ENCODE measurements around the gene NCOR1.
A peak's percentile ranks its signal among the peaks of the same experiment; 100 is the strongest.
"Not testable (repeated sequence)": the region's sequence is repeated elsewhere in the genome, so short reads cannot be mapped to it uniquely, and the experiment has no call there.

Gene NCOR1

DNA sequence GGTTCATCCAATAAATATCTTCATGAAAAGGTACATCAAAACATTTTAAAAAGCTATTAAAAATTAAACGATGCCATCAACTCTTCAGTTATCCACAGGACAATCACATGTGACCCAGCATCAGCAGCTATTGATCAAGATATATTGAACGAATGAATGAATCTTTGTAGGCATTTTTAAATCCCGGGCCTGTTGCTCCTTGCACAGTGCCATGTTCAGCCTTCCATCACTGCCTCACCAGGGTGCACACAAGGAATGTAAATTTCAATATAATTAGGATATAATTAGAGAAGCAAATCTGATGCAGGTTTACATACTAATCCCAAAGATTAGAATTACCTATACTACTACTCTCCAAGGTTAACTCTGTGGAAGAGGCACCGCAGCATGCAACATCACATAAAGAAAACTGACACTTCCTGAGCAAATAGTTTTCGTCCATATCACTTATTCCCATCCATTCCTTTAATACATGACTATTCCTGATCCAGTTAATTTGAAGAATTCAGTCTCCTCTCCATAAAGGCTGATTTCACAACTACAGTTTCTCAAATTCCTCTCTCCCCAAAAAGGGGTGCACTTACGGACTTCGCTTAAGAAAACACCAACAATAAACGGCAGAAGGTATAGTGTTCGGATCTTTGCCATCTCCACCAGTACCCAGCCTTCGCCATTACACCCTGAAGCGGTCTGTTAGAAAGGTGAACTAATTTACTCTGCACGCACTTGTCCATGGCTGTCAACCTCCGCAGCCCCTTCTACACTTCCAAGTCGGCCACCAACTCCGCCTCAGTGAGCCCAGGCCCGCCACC is 938 bp downstream of the NCOR1 start:
- H3K4me3 ChIP-seq (ENCODE audit: low read length) = peak overlapping the region; percentile 83
- H3K36me3 ChIP-seq (ENCODE audit: insufficient read depth, low read length) = no peaks in the 10 kb centered on the region
- H3K9me3 ChIP-seq (replicated peaks; ENCODE audit: low read length) = no peaks in the 10 kb centered on the region
- peaks cover 10% of the 10 kb centered on the region for H3K4me1 ChIP-seq (ENCODE audit: control insufficient read depth, insufficient read depth, low read length)
- no peaks in the 10 kb centered on the region for H3K27me3 ChIP-seq (ENCODE audit: control insufficient read depth, insufficient read depth, low read length)
- peak overlapping the region; percentile 97 for H3K9ac ChIP-seq (ENCODE audit: low read depth, low read length)
- peak overlapping the region; percentile 84 for H3K4me2 ChIP-seq (ENCODE audit: low read length)

DNA sequence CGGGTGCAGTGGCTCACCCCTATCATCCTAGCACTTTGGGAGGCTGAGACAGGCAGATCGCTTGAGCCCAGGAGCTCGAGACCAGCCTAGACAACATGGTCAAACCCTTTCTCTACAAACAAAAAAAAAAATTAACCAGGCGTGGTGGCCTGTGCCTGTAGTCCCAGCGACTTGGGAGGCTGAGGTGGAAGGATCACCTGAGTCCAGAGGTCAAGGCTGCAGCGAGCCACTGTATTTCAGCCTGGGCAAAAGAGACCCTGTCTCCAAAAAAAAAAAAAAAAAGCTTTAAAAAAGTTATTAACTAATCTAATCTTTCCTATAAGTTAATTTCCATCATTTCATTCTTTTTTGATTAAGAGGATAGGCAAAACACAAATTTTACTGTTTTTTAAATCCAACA is 2.5 kb downstream of the NCOR1 start:
- no peak overlapping the region for H3K4me2 ChIP-seq (ENCODE audit: low read length)
- H3K36me3 ChIP-seq (ENCODE audit: insufficient read depth, low read length) = no peaks in the 10 kb centered on the region
- H3K4me1 ChIP-seq (ENCODE audit: control insufficient read depth, insufficient read depth, low read length) = peaks cover 10% of the 10 kb centered on the region
- H3K9me3 ChIP-seq (replicated peaks; ENCODE audit: low read length) = no peaks in the 10 kb centered on the region
- no peak overlapping the region for H3K4me3 ChIP-seq (ENCODE audit: low read length)
- H3K27me3 ChIP-seq (ENCODE audit: control insufficient read depth, insufficient read depth, low read length) = no peaks in the 10 kb centered on the region
- H3K9ac ChIP-seq (ENCODE audit: low read depth, low read length) = no peak overlapping the region

DNA sequence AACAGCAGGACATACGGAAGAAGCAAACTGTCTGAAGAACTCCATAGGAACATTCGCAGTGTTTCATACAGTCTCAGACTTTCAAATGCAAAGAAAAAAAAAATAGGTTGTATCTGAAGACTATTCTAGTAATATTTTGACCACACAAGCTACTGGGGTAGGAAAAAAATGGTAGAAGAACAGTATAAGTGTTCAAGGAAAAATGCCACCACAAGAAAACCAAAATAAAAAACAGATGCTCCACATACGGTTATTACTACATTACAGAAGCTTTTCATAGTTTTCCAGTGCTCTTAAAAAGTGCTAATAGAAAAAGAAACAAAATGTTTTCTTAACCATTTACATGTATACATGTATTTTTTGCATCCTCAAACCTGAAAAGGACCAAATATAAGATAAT is 3.7 kb downstream of the NCOR1 start:
- no peak overlapping the region for H3K9ac ChIP-seq (ENCODE audit: low read depth, low read length)
- peaks cover 10% of the 10 kb centered on the region for H3K4me1 ChIP-seq (ENCODE audit: control insufficient read depth, insufficient read depth, low read length)
- H3K9me3 ChIP-seq (replicated peaks; ENCODE audit: low read length) = no peaks in the 10 kb centered on the region
- no peak overlapping the region for H3K4me3 ChIP-seq (ENCODE audit: low read length)
- no peaks in the 10 kb centered on the region for H3K36me3 ChIP-seq (ENCODE audit: insufficient read depth, low read length)
- no peak overlapping the region for H3K4me2 ChIP-seq (ENCODE audit: low read length)
- H3K27me3 ChIP-seq (ENCODE audit: control insufficient read depth, insufficient read depth, low read length) = no peaks in the 10 kb centered on the region

DNA sequence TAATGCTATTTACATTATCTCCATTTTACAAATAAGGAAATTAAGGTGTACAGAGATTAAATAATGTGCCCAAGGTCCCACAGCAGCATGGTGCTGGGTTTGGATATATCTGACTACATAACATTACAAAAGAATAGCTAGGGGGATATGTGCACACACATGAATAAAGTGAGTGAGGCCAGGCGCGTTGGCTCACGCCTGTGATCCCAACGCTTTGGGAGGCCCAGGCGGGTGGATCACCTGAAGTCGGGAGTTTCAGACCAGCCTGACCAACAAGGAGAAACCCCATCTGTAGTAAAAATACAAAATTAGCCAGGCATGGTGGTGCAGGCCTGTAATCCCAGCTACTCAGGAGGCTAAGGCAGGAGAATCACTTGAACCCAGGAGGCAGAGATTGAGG is 10.6 kb downstream of the NCOR1 start:
- not testable (repeated sequence) for H3K36me3 ChIP-seq (ENCODE audit: insufficient read depth, low read length); H3K4me2 ChIP-seq (ENCODE audit: low read length); H3K9ac ChIP-seq (ENCODE audit: low read depth, low read length); H3K27me3 ChIP-seq (ENCODE audit: control insufficient read depth, insufficient read depth, low read length); H3K4me1 ChIP-seq (ENCODE audit: control insufficient read depth, insufficient read depth, low read length); H3K4me3 ChIP-seq (ENCODE audit: low read length); H3K9me3 ChIP-seq (replicated peaks; ENCODE audit: low read length)

DNA sequence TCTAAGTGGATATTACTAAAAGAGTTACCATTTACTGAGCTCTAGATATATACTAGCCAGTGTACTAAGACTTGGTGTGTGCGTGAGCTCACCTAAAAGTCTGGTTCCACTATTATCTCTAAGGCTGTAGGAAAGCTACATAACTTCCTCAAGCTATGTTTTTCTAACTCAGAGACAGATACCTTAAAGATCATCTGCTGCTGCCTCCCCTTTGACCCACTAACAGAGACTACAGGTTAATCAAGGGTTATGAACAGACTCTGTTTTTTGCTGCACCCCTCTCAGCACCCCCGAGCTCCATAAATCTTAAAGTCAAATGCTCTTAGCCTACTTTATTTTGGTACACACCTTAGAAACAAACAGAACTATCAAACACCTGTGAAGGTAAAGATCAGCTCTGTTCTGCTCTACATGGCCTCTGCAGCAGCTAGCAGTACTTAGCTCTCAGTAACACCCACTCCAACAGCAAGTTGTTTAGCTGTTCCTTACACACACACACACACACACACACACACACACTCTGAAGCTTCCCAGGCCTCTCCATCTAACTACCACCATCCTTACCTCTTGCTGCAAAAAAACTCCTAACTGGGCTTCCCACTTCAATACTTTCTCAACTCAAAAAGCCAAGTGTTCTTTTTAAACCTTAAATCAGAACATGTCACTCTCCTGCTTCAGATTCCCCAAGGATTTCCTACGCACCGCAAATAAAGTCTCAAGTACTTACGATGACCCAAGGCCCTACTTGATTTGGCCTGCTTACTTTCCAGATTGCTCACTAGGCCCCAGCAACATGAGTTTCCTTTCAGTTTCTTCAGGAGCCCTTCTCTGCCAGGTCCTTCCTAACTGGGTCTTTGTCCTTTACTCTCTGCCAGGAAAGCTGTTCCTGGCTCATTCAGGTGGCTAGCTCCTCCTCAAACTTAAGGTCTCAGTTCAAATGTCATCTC is 12.5 kb downstream of the NCOR1 start:
- not testable (repeated sequence) for H3K4me3 ChIP-seq (ENCODE audit: low read length); H3K27me3 ChIP-seq (ENCODE audit: control insufficient read depth, insufficient read depth, low read length); H3K36me3 ChIP-seq (ENCODE audit: insufficient read depth, low read length); H3K4me2 ChIP-seq (ENCODE audit: low read length); H3K9ac ChIP-seq (ENCODE audit: low read depth, low read length); H3K9me3 ChIP-seq (replicated peaks; ENCODE audit: low read length)
- peaks cover 16% of the 10 kb centered on the region for H3K4me1 ChIP-seq (ENCODE audit: control insufficient read depth, insufficient read depth, low read length)

DNA sequence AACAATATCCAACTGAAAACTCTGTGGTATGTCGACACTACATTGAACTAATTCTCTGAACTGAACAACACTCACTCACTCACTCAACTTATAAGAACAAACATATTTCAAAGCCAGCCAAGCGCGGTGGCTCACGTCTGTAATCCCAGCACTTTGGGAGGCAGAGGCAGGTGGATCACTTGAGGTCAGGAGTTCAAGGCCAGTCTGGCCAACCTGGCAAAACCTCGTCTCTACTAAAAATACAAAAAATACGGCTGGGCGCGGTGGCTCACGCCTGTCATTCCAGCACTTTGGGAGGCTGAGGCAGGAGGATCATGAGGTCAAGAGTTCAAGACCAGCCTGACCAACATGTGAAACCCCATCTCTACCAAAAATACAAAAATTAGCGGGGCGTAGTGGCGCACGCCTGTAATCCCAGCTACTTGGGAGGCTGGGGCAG is 13.6 kb downstream of the NCOR1 start:
- not testable (repeated sequence) for H3K9ac ChIP-seq (ENCODE audit: low read depth, low read length); H3K4me3 ChIP-seq (ENCODE audit: low read length); H3K9me3 ChIP-seq (replicated peaks; ENCODE audit: low read length); H3K4me2 ChIP-seq (ENCODE audit: low read length); H3K27me3 ChIP-seq (ENCODE audit: control insufficient read depth, insufficient read depth, low read length); H3K36me3 ChIP-seq (ENCODE audit: insufficient read depth, low read length)
- peaks cover 16% of the 10 kb centered on the region for H3K4me1 ChIP-seq (ENCODE audit: control insufficient read depth, insufficient read depth, low read length)

DNA sequence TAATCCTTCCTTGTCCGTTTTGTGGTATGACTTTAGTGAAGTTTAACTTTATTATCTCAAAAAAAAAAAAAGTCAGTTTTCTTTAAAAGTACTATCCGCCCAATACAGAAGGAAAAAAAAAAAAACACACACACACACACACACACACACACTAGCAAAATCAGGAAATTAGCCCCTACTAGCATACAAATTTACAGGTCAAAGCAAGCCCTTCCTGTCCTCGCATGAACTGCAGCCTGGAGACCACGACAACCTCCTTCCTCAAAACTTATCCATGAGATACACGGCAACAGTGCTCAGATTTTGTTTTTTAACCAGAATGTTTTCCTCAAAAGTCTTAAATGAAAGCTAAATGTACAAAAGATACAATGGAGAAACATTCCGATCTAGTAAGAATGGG is 16.2 kb downstream of the NCOR1 start:
- no peaks in the 10 kb centered on the region for H3K27me3 ChIP-seq (ENCODE audit: control insufficient read depth, insufficient read depth, low read length)
- H3K9ac ChIP-seq (ENCODE audit: low read depth, low read length) = no peak overlapping the region
- no peak overlapping the region for H3K4me3 ChIP-seq (ENCODE audit: low read length)
- H3K4me1 ChIP-seq (ENCODE audit: control insufficient read depth, insufficient read depth, low read length) = peaks cover 16% of the 10 kb centered on the region
- H3K4me2 ChIP-seq (ENCODE audit: low read length) = peak overlapping the region; percentile 45
- no peaks in the 10 kb centered on the region for H3K9me3 ChIP-seq (replicated peaks; ENCODE audit: low read length)
- peaks cover 11% of the 10 kb centered on the region for H3K36me3 ChIP-seq (ENCODE audit: insufficient read depth, low read length)

DNA sequence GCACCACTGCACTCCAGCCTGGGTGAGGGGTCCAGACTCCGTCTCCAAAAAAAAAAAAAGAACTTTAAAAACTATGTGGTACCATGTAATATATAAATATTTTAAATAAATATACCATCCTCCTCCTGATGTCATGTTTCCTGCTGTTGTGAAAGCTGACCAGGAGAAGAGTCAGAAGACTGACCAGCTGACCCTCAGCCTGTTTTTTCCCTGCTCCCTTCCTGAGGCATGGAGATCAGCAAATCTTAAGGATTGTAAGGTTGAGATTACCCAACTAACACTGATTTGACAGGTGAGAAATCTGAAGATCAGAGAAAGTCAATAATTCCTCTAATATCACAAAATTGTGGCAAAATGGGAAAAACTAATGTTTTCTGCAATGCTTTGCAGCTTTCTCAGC is 18.1 kb downstream of the NCOR1 start:
- Histone ChIP-seq H3K4me3 (ENCODE audit: low read length) (no peak overlapping the region), H3K27me3 (ENCODE audit: control insufficient read depth, insufficient read depth, low read length) (no peaks in the 10 kb centered on the region), H3K9me3 (replicated peaks; ENCODE audit: low read length) (no peaks in the 10 kb centered on the region), H3K4me2 (ENCODE audit: low read length) (no peak overlapping the region), H3K4me1 (ENCODE audit: control insufficient read depth, insufficient read depth, low read length) (peaks cover 16% of the 10 kb centered on the region), H3K9ac (ENCODE audit: low read depth, low read length) (no peak overlapping the region), H3K36me3 (ENCODE audit: insufficient read depth, low read length) (peaks cover 17% of the 10 kb centered on the region)

GRCh38 chr17:16194307-16194835 is 21.0 kb downstream of the NCOR1 start:
- not testable (repeated sequence) for H3K4me3 ChIP-seq (ENCODE audit: low read length); H3K4me1 ChIP-seq (ENCODE audit: control insufficient read depth, insufficient read depth, low read length); H3K9ac ChIP-seq (ENCODE audit: low read depth, low read length); H3K27me3 ChIP-seq (ENCODE audit: control insufficient read depth, insufficient read depth, low read length); H3K4me2 ChIP-seq (ENCODE audit: low read length); H3K9me3 ChIP-seq (replicated peaks; ENCODE audit: low read length)
- H3K36me3 ChIP-seq (ENCODE audit: insufficient read depth, low read length) = peaks cover 25% of the 10 kb centered on the region

DNA sequence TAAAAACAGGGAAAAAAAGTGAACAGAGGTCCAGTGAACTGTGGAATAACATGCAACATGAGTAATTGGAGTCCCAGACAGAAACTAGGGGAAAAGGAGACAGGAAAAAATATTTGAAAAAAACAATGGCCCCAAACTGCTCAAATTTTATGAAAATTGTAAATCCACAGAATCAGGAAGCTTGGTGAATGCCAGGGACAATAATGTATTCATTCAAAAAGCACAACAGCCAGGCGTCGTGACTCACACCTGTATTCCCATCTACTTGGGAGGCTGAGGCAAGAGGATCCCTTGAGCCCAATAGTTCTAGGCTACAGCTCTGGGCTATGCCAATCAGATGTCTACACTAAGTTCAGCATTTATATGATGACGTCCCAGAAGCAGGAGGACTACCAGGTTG is 23.7 kb downstream of the NCOR1 start:
- peaks cover 20% of the 10 kb centered on the region for H3K36me3 ChIP-seq (ENCODE audit: insufficient read depth, low read length)

GRCh38 chr17:16190703-16191360 is 24.5 kb downstream of the NCOR1 start:
- Histone ChIP-seq H3K36me3 (ENCODE audit: insufficient read depth, low read length) (peaks cover 28% of the 10 kb centered on the region), H3K9me3 (replicated peaks; ENCODE audit: low read length) (no peaks in the 10 kb centered on the region), H3K4me1 (ENCODE audit: control insufficient read depth, insufficient read depth, low read length) (no peaks in the 10 kb centered on the region), H3K9ac (ENCODE audit: low read depth, low read length) (no peak overlapping the region), H3K27me3 (ENCODE audit: control insufficient read depth, insufficient read depth, low read length) (no peaks in the 10 kb centered on the region), H3K4me3 (ENCODE audit: low read length) (no peak overlapping the region), H3K4me2 (ENCODE audit: low read length) (no peak overlapping the region)

More for the DNA sequence above, 23.7 kb downstream of the NCOR1 start:
- no peak overlapping the region for H3K4me2 ChIP-seq (ENCODE audit: low read length)
- H3K9me3 ChIP-seq (replicated peaks; ENCODE audit: low read length) = no peaks in the 10 kb centered on the region
- H3K9ac ChIP-seq (ENCODE audit: low read depth, low read length) = no peak overlapping the region
- H3K4me3 ChIP-seq (ENCODE audit: low read length) = no peak overlapping the region
- no peaks in the 10 kb centered on the region for H3K27me3 ChIP-seq (ENCODE audit: control insufficient read depth, insufficient read depth, low read length)
- H3K4me1 ChIP-seq (ENCODE audit: control insufficient read depth, insufficient read depth, low read length) = no peaks in the 10 kb centered on the region
